ENCODE results near the gene PRDX2.

Gene PRDX2

GRCh38 chr19:12752056-12752781, 49.4 kb downstream of the PRDX2 start:
- TF ChIP-seq EZH2phosphoT487 (IDR thresholded peaks at IDR 0.05; ENCODE audit: low read depth) (no peak), CTCF (IDR thresholded peaks at IDR 0.05; ENCODE audit: low read depth, low read length) (no peak)
- H3K9ac ChIP-seq (ENCODE audit: low read length), result no peak overlapping the region
- H3K4me2 ChIP-seq (ENCODE audit: low read length), result no peak overlapping the region
- H2AFZ ChIP-seq (ENCODE audit: low read depth, low read length), result no peak overlapping the region
- H3K27ac ChIP-seq (ENCODE audit: low read length), result no peak overlapping the region
- H3K9me3 ChIP-seq (ENCODE audit: insufficient read depth, low read length), result no peaks in the 10 kb centered on the region
- H3K27me3 ChIP-seq (ENCODE audit: low read depth, low read length), result peaks cover 32% of the 10 kb centered on the region
- no peaks in the 10 kb centered on the region for H3K4me1 ChIP-seq (ENCODE audit: low read length)
- no peak overlapping the region for H3K4me3 ChIP-seq (ENCODE audit: low read length)
- H3K36me3 ChIP-seq (replicated peaks; ENCODE audit: low read depth, low read length), result peaks cover 9% of the 10 kb centered on the region
- H3K79me2 ChIP-seq (ENCODE audit: low read length), result no peaks in the 10 kb centered on the region
- no peaks in the 10 kb centered on the region for H4K20me1 ChIP-seq (ENCODE audit: insufficient read depth, low read length)

GRCh38 chr19:12751635-12752034, 50.0 kb downstream of the PRDX2 start, which contains the start of gene BEST2:
Gene BEST2 (plus strand): TSS chr19:12751791. CDS start chr19:12752593, 802 bp downstream.
- Histone ChIP-seq H3K79me2 (ENCODE audit: low read length) (no peaks in the 10 kb centered on the region), H3K36me3 (replicated peaks; ENCODE audit: low read depth, low read length) (peaks cover 12% of the 10 kb centered on the region), H3K27me3 (ENCODE audit: low read depth, low read length) (peaks cover 32% of the 10 kb centered on the region), H3K4me1 (ENCODE audit: low read length) (no peaks in the 10 kb centered on the region), H2AFZ (ENCODE audit: low read depth, low read length) (no peak within 1 kb of the TSS; the same call in 1 of the 2 replicates), H3K9ac (ENCODE audit: low read length) (no peak within 1 kb of the TSS), H4K20me1 (ENCODE audit: insufficient read depth, low read length) (no peaks in the 10 kb centered on the region), H3K27ac (ENCODE audit: low read length) (no peak within 1 kb of the TSS), H3K4me2 (ENCODE audit: low read length) (no peak within 1 kb of the TSS), H3K4me3 (ENCODE audit: low read length) (no peak within 1 kb of the TSS), H3K9me3 (ENCODE audit: insufficient read depth, low read length) (no peaks in the 10 kb centered on the region)
- TF ChIP-seq EZH2phosphoT487 (IDR thresholded peaks at IDR 0.05; ENCODE audit: low read depth) (no peak), CTCF (IDR thresholded peaks at IDR 0.05; ENCODE audit: low read depth, low read length) (no peak)

GRCh38 chr19:12750851-12751250, 50.7 kb downstream of the PRDX2 start:
- Histone ChIP-seq H3K9ac (ENCODE audit: low read length) (no peak overlapping the region), H3K36me3 (replicated peaks; ENCODE audit: low read depth, low read length) (peaks cover 17% of the 10 kb centered on the region), H3K27ac (ENCODE audit: low read length) (no peak overlapping the region), H3K4me1 (ENCODE audit: low read length) (no peaks in the 10 kb centered on the region), H3K4me2 (ENCODE audit: low read length) (no peak overlapping the region), H4K20me1 (ENCODE audit: insufficient read depth, low read length) (no peaks in the 10 kb centered on the region), H3K4me3 (ENCODE audit: low read length) (no peak overlapping the region), H3K27me3 (ENCODE audit: low read depth, low read length) (peaks cover 32% of the 10 kb centered on the region), H3K79me2 (ENCODE audit: low read length) (no peaks in the 10 kb centered on the region), H3K9me3 (ENCODE audit: insufficient read depth, low read length) (no peaks in the 10 kb centered on the region), H2AFZ (ENCODE audit: low read depth, low read length) (no peak overlapping the region; the same call in 1 of the 2 replicates)
- no peak for TF ChIP-seq EZH2phosphoT487 (IDR thresholded peaks at IDR 0.05; ENCODE audit: low read depth)
- TF ChIP-seq CTCF (IDR thresholded peaks at IDR 0.05; ENCODE audit: low read depth, low read length), result no peak

- Histone ChIP-seq H3K27ac (ENCODE audit: low read length) (no peak overlapping the region), H3K36me3 (replicated peaks; ENCODE audit: low read depth, low read length) (peaks cover 23% of the 10 kb centered on the region), H3K4me2 (ENCODE audit: low read length) (no peak overlapping the region), H2AFZ (ENCODE audit: low read depth, low read length) (no peak overlapping the region), H3K27me3 (ENCODE audit: low read depth, low read length) (peaks cover 32% of the 10 kb centered on the region), H4K20me1 (ENCODE audit: insufficient read depth, low read length) (no peaks in the 10 kb centered on the region), H3K79me2 (ENCODE audit: low read length) (no peaks in the 10 kb centered on the region), H3K4me1 (ENCODE audit: low read length) (no peaks in the 10 kb centered on the region), H3K9me3 (ENCODE audit: insufficient read depth, low read length) (no peaks in the 10 kb centered on the region), H3K4me3 (ENCODE audit: low read length) (no peak overlapping the region), H3K9ac (ENCODE audit: low read length) (no peak overlapping the region)
- TF ChIP-seq EZH2phosphoT487 (IDR thresholded peaks at IDR 0.05; ENCODE audit: low read depth), result no peak
- TF ChIP-seq CTCF (IDR thresholded peaks at IDR 0.05; ENCODE audit: low read depth, low read length), result no peak
These were observed 51.6 kb downstream of the PRDX2 start for GRCh38 chr19:12749938-12750521.
